WERI-Rb-1 (cell line): ENCODE results near the gene DPM2.

Experiments used
- DNase-seq: peaks from one replicate; pipeline ENCODE4 v3.0.0-alpha.2; 2020
- H3K27ac ChIP-seq: fragments of 250-450 bp; sonication (Bioruptor Pico); 2 replicates; pipeline ENCODE4 v1.5.1; 2020; ENCODE audit warnings: mild to moderate bottlenecking, moderate library complexity
- H3K27me3 ChIP-seq: fragments of 250-450 bp; sonication (Bioruptor Pico); 2 replicates; pipeline ENCODE4 v1.5.1; 2021; ENCODE audit warnings: mild to moderate bottlenecking, low read depth, moderate library complexity; ENCODE audit not compliant: insufficient read depth, severe bottlenecking
- H3K36me3 ChIP-seq: fragments of 250-450 bp; sonication (Bioruptor Pico); 2 replicates; pipeline ENCODE4 v1.5.1; 2020; ENCODE audit warnings: mild to moderate bottlenecking, moderate library complexity
- H3K4me3 ChIP-seq: 2 replicates; pipeline ENCODE4 v1.5.1; 2011; ENCODE audit warnings: low read depth, mild to moderate bottlenecking, control low read depth, low read length
- H3K9me3 ChIP-seq: fragments of 250-450 bp; sonication (Bioruptor Pico); 2 replicates; pipeline ENCODE4 v1.5.1; 2021; ENCODE audit warnings: mild to moderate bottlenecking, moderate library complexity; ENCODE audit not compliant: severe bottlenecking
- TF ChIP-seq, protein P1 (sequence below): IDR thresholded peaks from 2 replicates; pipeline ENCODE4 v1.5.1; 2011; ENCODE audit warnings: low read depth, mild to moderate bottlenecking, control low read depth, inconsistent platforms, low read length

Gene DPM2

DNA sequence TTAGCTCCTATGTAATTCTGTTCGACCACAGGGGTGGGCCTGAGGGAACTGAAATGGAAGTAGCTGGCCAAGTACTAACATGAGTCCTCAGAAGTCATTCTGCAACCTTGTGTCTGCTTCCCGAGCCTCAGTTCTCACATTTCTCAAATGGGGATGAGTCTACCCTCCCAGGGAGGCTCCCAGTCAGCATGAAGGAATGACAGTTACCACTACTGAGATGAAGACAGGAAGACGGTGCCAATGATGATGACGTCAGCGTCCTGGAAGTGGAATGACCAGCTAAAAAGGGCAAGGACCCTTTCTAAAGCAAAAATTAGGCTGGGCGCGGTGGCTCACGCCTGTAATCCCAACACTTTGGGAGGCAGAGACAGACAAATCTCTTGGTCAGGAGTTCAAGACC lies 13.9 kb downstream of the DPM2 start:
- TF ChIP-seq, protein P1, sequence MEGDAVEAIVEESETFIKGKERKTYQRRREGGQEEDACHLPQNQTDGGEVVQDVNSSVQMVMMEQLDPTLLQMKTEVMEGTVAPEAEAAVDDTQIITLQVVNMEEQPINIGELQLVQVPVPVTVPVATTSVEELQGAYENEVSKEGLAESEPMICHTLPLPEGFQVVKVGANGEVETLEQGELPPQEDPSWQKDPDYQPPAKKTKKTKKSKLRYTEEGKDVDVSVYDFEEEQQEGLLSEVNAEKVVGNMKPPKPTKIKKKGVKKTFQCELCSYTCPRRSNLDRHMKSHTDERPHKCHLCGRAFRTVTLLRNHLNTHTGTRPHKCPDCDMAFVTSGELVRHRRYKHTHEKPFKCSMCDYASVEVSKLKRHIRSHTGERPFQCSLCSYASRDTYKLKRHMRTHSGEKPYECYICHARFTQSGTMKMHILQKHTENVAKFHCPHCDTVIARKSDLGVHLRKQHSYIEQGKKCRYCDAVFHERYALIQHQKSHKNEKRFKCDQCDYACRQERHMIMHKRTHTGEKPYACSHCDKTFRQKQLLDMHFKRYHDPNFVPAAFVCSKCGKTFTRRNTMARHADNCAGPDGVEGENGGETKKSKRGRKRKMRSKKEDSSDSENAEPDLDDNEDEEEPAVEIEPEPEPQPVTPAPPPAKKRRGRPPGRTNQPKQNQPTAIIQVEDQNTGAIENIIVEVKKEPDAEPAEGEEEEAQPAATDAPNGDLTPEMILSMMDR: no peak
- Histone ChIP-seq H3K27ac (no peak overlapping the region), H3K9me3 (no peaks in the 10 kb centered on the region), H3K36me3 (no peaks in the 10 kb centered on the region), H3K27me3 (peaks cover 3% of the 10 kb centered on the region), H3K4me3 (no peak overlapping the region)
- DNase-seq: no peak

DNA sequence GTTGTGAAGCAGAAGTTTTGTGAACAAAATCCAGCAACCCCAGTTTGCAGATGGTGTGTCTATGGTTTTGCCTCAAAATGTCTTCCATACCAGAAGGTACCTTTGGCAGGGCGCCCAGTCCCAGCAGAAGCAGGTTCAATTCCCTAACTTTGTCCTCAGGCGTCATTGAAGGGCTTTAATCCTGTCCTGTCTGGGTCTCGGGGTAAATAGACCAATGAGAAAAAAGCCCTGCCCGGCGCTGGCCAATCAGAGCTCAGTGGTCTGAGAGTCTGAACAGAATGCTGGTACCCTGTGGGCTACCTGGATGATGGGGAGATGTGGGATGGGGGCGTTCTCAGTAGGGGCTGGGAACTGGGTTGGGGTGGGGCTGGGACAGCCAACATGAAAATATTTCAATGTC lies 14.6 kb downstream of the DPM2 start:
- Histone ChIP-seq H3K27ac (no peak overlapping the region), H3K4me3 (no peak overlapping the region), H3K9me3 (no peaks in the 10 kb centered on the region), H3K36me3 (no peaks in the 10 kb centered on the region), H3K27me3 (peaks cover 3% of the 10 kb centered on the region)
- TF ChIP-seq, protein P1: no peak
- peak; percentile 62 for DNase-seq

DNA sequence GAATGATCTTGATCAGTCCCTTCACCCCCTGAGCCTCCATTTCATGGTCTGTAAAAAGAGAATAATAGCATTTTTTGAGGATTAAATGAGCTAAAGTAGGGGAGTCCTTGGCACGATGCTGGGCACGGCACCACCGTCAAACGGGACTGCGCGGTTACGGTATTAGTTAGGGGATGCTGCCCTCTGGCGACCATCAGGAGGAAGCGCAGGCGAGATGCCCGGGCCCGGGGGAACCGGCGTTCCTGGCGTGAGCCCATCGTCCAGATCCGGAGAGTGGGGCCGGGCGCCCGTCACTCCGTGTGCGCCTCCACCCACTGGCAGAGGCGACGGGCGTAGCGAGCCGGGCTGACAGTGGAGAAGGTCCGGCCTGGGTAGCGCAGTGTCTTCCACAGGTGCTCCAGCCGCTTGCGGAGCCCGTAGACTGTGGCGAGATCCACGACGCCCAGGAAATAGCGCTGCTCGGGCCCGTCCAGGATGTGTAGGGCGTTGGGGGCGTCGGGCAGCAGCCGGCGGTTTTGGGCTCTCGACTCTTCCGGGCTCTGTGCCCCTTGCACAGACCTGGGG lies 16.0 kb downstream of the DPM2 start:
- DNase-seq: peak; percentile 71
- TF ChIP-seq, protein P1: peak; percentile 97
- Histone ChIP-seq H3K9me3 (no peaks in the 10 kb centered on the region), H3K36me3 (no peaks in the 10 kb centered on the region), H3K4me3 (no peak overlapping the region), H3K27me3 (peaks cover 3% of the 10 kb centered on the region), H3K27ac (no peak overlapping the region)

DNA sequence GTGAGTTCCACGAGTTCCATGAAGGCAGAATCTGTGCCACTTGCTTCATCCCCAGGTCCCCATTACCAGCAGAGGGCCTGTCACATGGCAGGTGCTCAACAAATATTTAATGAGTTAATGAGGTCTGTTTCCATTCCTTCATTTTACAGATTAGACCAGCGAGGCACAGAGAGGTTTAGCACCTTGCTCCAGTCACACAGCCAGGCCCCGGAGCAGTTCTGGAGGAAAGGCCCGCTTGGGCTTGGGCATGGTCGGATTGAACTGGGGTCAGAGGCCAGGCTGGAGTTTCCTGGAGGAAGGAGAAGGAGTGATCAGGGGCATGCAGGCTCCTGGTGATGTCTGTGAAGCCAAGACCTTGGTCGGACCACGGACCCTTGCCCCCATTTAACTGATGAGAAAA lies 16.9 kb downstream of the DPM2 start:
- H3K9me3 ChIP-seq: no peaks in the 10 kb centered on the region
- peaks cover 3% of the 10 kb centered on the region for H3K27me3 ChIP-seq
- DNase-seq: no peak
- no peaks in the 10 kb centered on the region for H3K36me3 ChIP-seq
- H3K4me3 ChIP-seq: no peak overlapping the region
- TF ChIP-seq, protein P1: no peak
- no peak overlapping the region for H3K27ac ChIP-seq

DNA sequence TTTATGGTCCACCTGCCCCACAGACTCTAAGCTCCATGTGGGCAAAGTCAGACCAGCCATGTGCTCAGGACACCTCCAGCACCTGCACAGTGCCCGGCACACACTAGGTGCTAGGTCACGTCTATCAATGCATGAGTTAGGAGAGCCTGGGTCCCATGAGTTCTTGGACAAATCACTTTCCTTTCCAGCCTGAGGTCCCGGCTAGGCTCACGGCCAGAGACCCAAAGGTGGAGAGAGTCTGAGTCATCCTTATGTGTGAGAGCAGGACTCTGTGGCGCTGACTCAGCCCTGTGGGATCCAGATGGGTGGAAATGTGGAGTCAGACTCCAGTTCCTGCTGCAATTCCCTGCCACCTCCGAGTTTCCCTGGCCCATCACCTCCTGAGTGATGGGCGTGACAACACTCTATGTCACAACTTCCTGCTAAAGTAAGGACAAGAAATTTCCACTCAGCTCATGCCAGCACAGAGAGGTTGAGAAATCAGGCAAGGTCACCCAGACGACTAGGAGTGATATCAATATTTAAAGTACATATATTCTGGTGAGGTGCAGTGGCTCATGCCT lies 18.3 kb downstream of the DPM2 start:
- TF ChIP-seq, protein P1: no peak
- no peaks in the 10 kb centered on the region for H3K9me3 ChIP-seq
- H3K27me3 ChIP-seq: peaks cover 3% of the 10 kb centered on the region
- no peak for DNase-seq
- H3K4me3 ChIP-seq: no peak overlapping the region
- H3K36me3 ChIP-seq: no peaks in the 10 kb centered on the region
- H3K27ac ChIP-seq: no peak overlapping the region
